C4-2B (cell line): ENCODE measurements around the gene DUSP16.

ENCODE experiments used
- CTCF ChIP-seq: fragments of 450-650 bp; conservative IDR thresholded peaks from 2 replicates; pipeline ENCODE4 v1.5.1; 2017; ENCODE audit warnings: mild to moderate bottlenecking
- ZFX ChIP-seq: fragments of 450-650 bp; IDR thresholded peaks from 2 replicates; pipeline ENCODE4 v1.6.1; 2017

GRCh38 chr12:12454315-12454714, 108.3 kb downstream of the DUSP16 start:
- TF ChIP-seq CTCF: no peak
- no peak for TF ChIP-seq ZFX
